Measurements from ENCODE around the gene KCNH1.

KCNH1 gene

GRCh38 chr1:210648588-210649269, 485.2 kb downstream of the KCNH1 start:
- no peak for DNase-seq (ENCODE audit: low read depth, low spot score)

GRCh38 chr1:210647406-210648333, 486.3 kb downstream of the KCNH1 start:
- no peak for DNase-seq (ENCODE audit: low read depth, low spot score)

GRCh38 chr1:210646258-210646616, 487.7 kb downstream of the KCNH1 start:
- no peak for DNase-seq (ENCODE audit: low read depth, low spot score)

- DNase-seq (ENCODE audit: low read depth, low spot score) = no peak
These were observed 488.2 kb downstream of the KCNH1 start for GRCh38 chr1:210645582-210646257.

GRCh38 chr1:210641582-210641981, 492.4 kb downstream of the KCNH1 start:
- DNase-seq (ENCODE audit: low read depth, low spot score) = no peak

GRCh38 chr1:210635108-210635507, 498.8 kb downstream of the KCNH1 start:
- no peak for DNase-seq (ENCODE audit: low read depth, low spot score)

- no peak for DNase-seq (ENCODE audit: low read depth, low spot score)
These were observed 500.3 kb downstream of the KCNH1 start for GRCh38 chr1:210633636-210634035.

- no peak for DNase-seq (ENCODE audit: low read depth, low spot score)
These were observed 500.8 kb downstream of the KCNH1 start for GRCh38 chr1:210633140-210633539.

GRCh38 chr1:210631399-210631798, 502.5 kb downstream of the KCNH1 start:
- DNase-seq (ENCODE audit: low read depth, low spot score) = no peak

- no peak for DNase-seq (ENCODE audit: low read depth, low spot score)
These were observed 504.7 kb downstream of the KCNH1 start for GRCh38 chr1:210629276-210629675.

GRCh38 chr1:210627755-210628154, 506.2 kb downstream of the KCNH1 start:
- DNase-seq (ENCODE audit: low read depth, low spot score) = no peak
